Measurements from ENCODE around the gene MKRN2. TPM values are rescaled to one million over a fixed set of nuclear protein-coding genes. Genes with fewer than 3 reads are reported as not detected.
A peak's percentile ranks its signal among the peaks of the same experiment; 100 is the strongest.

MKRN2 gene
- total and polyA plus RNA-seq, 2 of the 4 experiments (the other 2 are of a cell fraction): 44.4 to 65.6 TPM

DNA sequence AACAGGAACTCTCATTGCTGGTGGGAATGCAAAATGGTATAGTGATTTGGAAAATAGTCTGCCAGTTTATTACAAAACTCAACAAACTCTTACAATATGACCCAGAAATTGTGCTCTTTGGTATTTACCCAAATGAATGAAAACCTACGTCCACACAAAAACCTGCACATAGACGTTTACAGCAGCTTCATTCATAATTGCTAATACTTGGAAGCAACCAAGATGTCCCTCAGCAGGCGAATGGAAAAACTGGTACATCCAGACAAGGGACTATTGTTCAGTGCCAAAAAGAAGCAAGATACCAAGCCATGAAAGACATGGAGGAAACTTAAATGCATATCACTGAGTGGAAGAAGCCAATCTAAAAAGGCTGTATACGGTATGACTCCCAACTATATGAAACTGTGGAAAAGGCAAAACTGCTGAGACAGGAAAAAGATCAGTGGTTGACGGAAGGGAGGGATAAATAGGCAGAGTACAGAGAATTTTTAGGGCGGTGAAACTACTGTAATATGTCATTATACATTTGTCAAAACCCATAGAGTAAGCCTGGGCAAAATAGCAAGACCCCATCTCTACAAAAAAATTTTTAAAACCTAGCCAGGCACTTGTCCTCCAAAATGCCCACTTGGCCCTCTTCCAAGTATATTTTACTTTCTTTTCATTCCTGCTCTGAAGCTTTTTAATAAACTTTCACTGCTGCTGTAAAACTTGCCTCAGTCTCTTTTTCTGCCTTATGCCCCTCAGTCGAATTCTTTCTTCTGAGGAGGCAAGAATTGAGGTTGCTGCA, 6.7 kb upstream of the MKRN2 start:
- Histone ChIP-seq H3K79me1 (ENCODE audit: low read depth in 1 of 2, low read length in 2 of 2) (no peaks in the 10 kb centered on the region), H4K20me1 (ENCODE audit: insufficient read depth, low read length) (no peaks in the 10 kb centered on the region), H3K27me3 (ENCODE audit: control insufficient read depth, insufficient read depth, low read length) (no peaks in the 10 kb centered on the region), H3K9ac (ENCODE audit: low read depth, low read length) (no peak overlapping the region), H2AK9ac (replicated peaks; ENCODE audit: low read depth, low read length, poor library complexity) (no peak overlapping the region), H2BK5ac (ENCODE audit: low read depth, low read length, poor library complexity, severe bottlenecking) (no peak overlapping the region), H3K4me3 (ENCODE audit: insufficient read depth, low read depth, low read length) (no peak overlapping the region), H3K27ac (ENCODE audit: insufficient read depth, low read length) (no peak overlapping the region), H4K8ac (ENCODE audit: low read depth in 2 of 2, low read length in 2 of 2) (no peak overlapping the region), H3K23ac (ENCODE audit: low read depth, low read length) (no peak overlapping the region), H3K56ac (ENCODE audit: extremely low read depth, insufficient read depth, low read length) (no peak overlapping the region), H2BK15ac (ENCODE audit: low read depth, low read length) (no peak overlapping the region), H3K36me3 (ENCODE audit: control insufficient read depth, insufficient read depth, low read length) (no peaks in the 10 kb centered on the region), H3K4me2 (ENCODE audit: low read depth, low read length) (no peak overlapping the region), H3K18ac (ENCODE audit: low read depth, low read length) (no peak overlapping the region), H2AK5ac (ENCODE audit: low read depth, low read length) (no peak overlapping the region), H4K91ac (ENCODE audit: insufficient read depth, low read depth, low read length) (no peak overlapping the region), H2BK20ac (ENCODE audit: low read depth, low read length) (no peak overlapping the region), H2BK120ac (ENCODE audit: low read depth, low read length) (no peak overlapping the region), H4K5ac (ENCODE audit: low read depth, low read length) (no peak overlapping the region), H3K9me1 (ENCODE audit: insufficient read depth, low read length) (no peaks in the 10 kb centered on the region), H2AFZ (replicated peaks; ENCODE audit: low read length, poor library complexity) (no peak overlapping the region), H3K14ac (replicated peaks; ENCODE audit: low read depth, low read length) (no peak overlapping the region), H3K4ac (ENCODE audit: low read depth, low read length) (no peak overlapping the region), H3K9me3 (ENCODE audit: control insufficient read depth, insufficient read depth, low read length) (no peaks in the 10 kb centered on the region), H3K4me1 (ENCODE audit: control insufficient read depth, insufficient read depth, low read length) (no peaks in the 10 kb centered on the region)
- 83% methylated on average over 1 of the region's 7 CpGs; no CpG with 5 or more reads in 1 of the 2 experiments for WGBS, 2 experiments (ENCODE audit: extremely low coverage in 2 of 2, insufficient read length in 1 of 2)
- CTCF ChIA-PET: no interaction called here
- TF ChIP-seq, protein P1, sequence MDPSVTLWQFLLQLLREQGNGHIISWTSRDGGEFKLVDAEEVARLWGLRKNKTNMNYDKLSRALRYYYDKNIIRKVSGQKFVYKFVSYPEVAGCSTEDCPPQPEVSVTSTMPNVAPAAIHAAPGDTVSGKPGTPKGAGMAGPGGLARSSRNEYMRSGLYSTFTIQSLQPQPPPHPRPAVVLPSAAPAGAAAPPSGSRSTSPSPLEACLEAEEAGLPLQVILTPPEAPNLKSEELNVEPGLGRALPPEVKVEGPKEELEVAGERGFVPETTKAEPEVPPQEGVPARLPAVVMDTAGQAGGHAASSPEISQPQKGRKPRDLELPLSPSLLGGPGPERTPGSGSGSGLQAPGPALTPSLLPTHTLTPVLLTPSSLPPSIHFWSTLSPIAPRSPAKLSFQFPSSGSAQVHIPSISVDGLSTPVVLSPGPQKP (IDR thresholded peaks at IDR 0.05; ENCODE audit: borderline replicate concordance, low read depth, low read length): no peak
- TF ChIP-seq MAFK (IDR thresholded peaks at IDR 0.05; ENCODE audit: low read depth, low read length): peak; percentile 48
- BruUV-seq (replicated peaks): no TSS peak
- intact Hi-C loops (cut with micrococcal nuclease): no loop called here
- POLR2A ChIA-PET (ENCODE audit: unreplicated experiment): no interaction called here
- DNase-seq: no peak
- no peak for ATAC-seq (ENCODE audit: low read depth)
- dilution Hi-C loops (cut with HindIII; ENCODE audit: low sequenced_read_pairs, unreplicated experiment): no loop called here
- in situ Hi-C loops (cut with MboI; ENCODE audit: low sequenced_read_pairs): no loop called here

Measured in IMR-90 (cell line).